Measurements from ENCODE around the gene GPR156.
"Not testable (repeated sequence)": the region's sequence is repeated elsewhere in the genome, so short reads cannot be mapped to it uniquely, and the experiment has no call there.

Gene GPR156

GRCh38 chr3:120157113-120157512 is 127.9 kb downstream of the GPR156 start:
- no peak for DNase-seq

- DNase-seq = no peak
Measured at GRCh38 chr3:120156699-120157098, 128.3 kb downstream of the GPR156 start.

GRCh38 chr3:120155694-120156093 is 129.3 kb downstream of the GPR156 start:
- not testable (repeated sequence) for DNase-seq

- no peak for DNase-seq
Measured at GRCh38 chr3:120155108-120155507, 129.9 kb downstream of the GPR156 start.

GRCh38 chr3:120153294-120153693 is 131.7 kb downstream of the GPR156 start:
- DNase-seq = no peak

- DNase-seq = no peak
Measured at GRCh38 chr3:120151791-120152190, 133.2 kb downstream of the GPR156 start.

GRCh38 chr3:120148187-120148949 is 136.7 kb downstream of the GPR156 start:
- DNase-seq = no peak

GRCh38 chr3:120147072-120147871 is 137.8 kb downstream of the GPR156 start:
- peak; percentile 54 to 63 for DNase-seq

- no peak for DNase-seq
Measured at GRCh38 chr3:120145542-120146285, 139.3 kb downstream of the GPR156 start.

- DNase-seq = no peak
Measured at GRCh38 chr3:120144267-120144666, 140.8 kb downstream of the GPR156 start.

GRCh38 chr3:120143676-120144075 is 141.3 kb downstream of the GPR156 start:
- no peak for DNase-seq

GRCh38 chr3:120142236-120142635 is 142.8 kb downstream of the GPR156 start:
- DNase-seq = no peak

GRCh38 chr3:120140098-120140742 is 144.8 kb downstream of the GPR156 start:
- no peak for DNase-seq

GRCh38 chr3:120139140-120139539 is 145.9 kb downstream of the GPR156 start:
- DNase-seq = no peak

GRCh38 chr3:120137548-120137947 is 147.5 kb downstream of the GPR156 start:
- DNase-seq = no peak

- DNase-seq = no peak
Measured at GRCh38 chr3:120130656-120131055, 154.4 kb downstream of the GPR156 start.

GRCh38 chr3:120129718-120130513 is 155.1 kb downstream of the GPR156 start:
- no peak for DNase-seq

- no peak for DNase-seq
Measured at GRCh38 chr3:120129051-120129450, 156.0 kb downstream of the GPR156 start.

- no peak for DNase-seq
Measured at GRCh38 chr3:120125992-120126391, 159.0 kb downstream of the GPR156 start.

- DNase-seq = no peak
Measured at GRCh38 chr3:120119846-120120510, 165.0 kb downstream of the GPR156 start.

Data from CD4-positive, alpha-beta T cell treated with Interleukin-4 for 1 hour (primary cell).